Endothelial cell of umbilical vein (primary cell): Measurements from ENCODE around the gene TK2. TPM values are rescaled to one million over a fixed set of nuclear protein-coding genes. Genes with fewer than 3 reads are reported as not detected.

Source experiments
- BruUV-seq: library from RNA; stranded (reverse); fragments of 400-500 nt; replicated peaks from 2 replicates; lab custom pipeline; 2021; lab: Mats Ljungman, UMichigan
- CTCF ChIA-PET: fragments of 300-600, 350-600 bp; sonication (Branson Sonifier 250); formaldehyde crosslinking; loops from one replicate; lab custom pipeline; 2021; ENCODE audit warnings: antibody characterized with exemption, inconsistent platforms; lab: Charles Lee
- POLR2A ChIA-PET: fragments of 300-600, 350-600 bp; sonication (Branson Sonifier 250); formaldehyde crosslinking; loops from one replicate; lab custom pipeline; 2021; ENCODE audit warnings: antibody characterized with exemption, inconsistent platforms; lab: Charles Lee
- DNase-seq: peaks from one replicate; pipeline ENCODE4 v3.0.0-alpha.2; 2011; ENCODE audit warnings: low read depth, low spot score
- FAIRE-seq: peaks from 2 replicates; lab custom pipeline; 2011; peaks lifted over from hg19 to GRCh38; lab: Jason Lieb, UNC
- H2AFZ ChIP-seq: 2 replicates; pipeline ENCODE4 v1.6.0; 2012; ENCODE audit warnings: low read depth, low read length, control low read depth, inconsistent platforms
- H3K27ac ChIP-seq: 2 replicates; pipeline ENCODE4 v1.5.1; 2011; ENCODE audit warnings: low read depth, mild to moderate bottlenecking, control low read depth, low read length, moderate library complexity; ENCODE audit not compliant: insufficient read depth
- H3K27me3 ChIP-seq, 2 experiments: 2 replicates each; pipeline versions ENCODE4 v1.6.0 to v1.6.1; 2011; ENCODE audit warnings: low read length in 2 of 2, mixed read lengths in 1 of 2; ENCODE audit not compliant: control insufficient read depth in 2 of 2, insufficient read depth in 2 of 2
- H3K36me3 ChIP-seq, 2 experiments: 2 replicates in 1 of 2; 3 replicates in 1 of 2; pipeline ENCODE4 v1.5.1; 2011; ENCODE audit warnings: low read length in 2 of 2, mild to moderate bottlenecking in 1 of 2, moderate library complexity in 1 of 2; ENCODE audit not compliant: control insufficient read depth in 2 of 2, insufficient read depth in 2 of 2; ENCODE audit errors: extremely low read depth in 1 of 2
- H3K4me1 ChIP-seq: 3 replicates; pipeline ENCODE4 v1.5.1; 2011; ENCODE audit warnings: mild to moderate bottlenecking, low read length; ENCODE audit not compliant: control insufficient read depth, insufficient read depth; ENCODE audit errors: extremely low read depth
- H3K4me2 ChIP-seq: 2 replicates; pipeline ENCODE4 v1.6.1; 2011; ENCODE audit warnings: low read length, control low read depth, mixed read lengths; ENCODE audit not compliant: insufficient read depth
- H3K4me3 ChIP-seq, 3 experiments: fragments of 200-600 bp in 1 of 3; sonication (generic), shearing (Covaris generic) in 1 of 3; replicated peaks in 1 of 3; 2 replicates each; pipeline ENCODE4 v1.5.1; 2011 to 2016; ENCODE audit warnings: control low read depth in 3 of 3, low read length in 3 of 3, mild to moderate bottlenecking in 2 of 3, inconsistent platforms in 1 of 3, low read depth in 1 of 3, moderate library complexity in 1 of 3; ENCODE audit not compliant: insufficient read depth in 1 of 3
- H3K79me2 ChIP-seq: 2 replicates; pipeline ENCODE4 v1.6.0; 2012; ENCODE audit warnings: low read length, inconsistent platforms; ENCODE audit not compliant: control insufficient read depth, insufficient read depth
- H3K9ac ChIP-seq: replicated peaks from 2 replicates; pipeline ENCODE3; 2011; ENCODE audit warnings: low read length, control low read depth; ENCODE audit not compliant: insufficient read depth; ENCODE audit errors: extremely low read depth
- H3K9me1 ChIP-seq: replicated peaks from 3 replicates; pipeline ENCODE4 v1.6.0; 2011; ENCODE audit warnings: mild to moderate bottlenecking, low read length; ENCODE audit not compliant: control insufficient read depth, insufficient read depth; ENCODE audit errors: extremely low read depth
- H3K9me3 ChIP-seq: replicated peaks from 2 replicates; pipeline ENCODE4 v1.5.1; 2012; ENCODE audit warnings: low read length, inconsistent platforms; ENCODE audit not compliant: control insufficient read depth, insufficient read depth
- H4K20me1 ChIP-seq: replicated peaks from 2 replicates; pipeline ENCODE3; 2011; ENCODE audit warnings: mild to moderate bottlenecking, low read length; ENCODE audit not compliant: control insufficient read depth, insufficient read depth; ENCODE audit errors: extremely low read depth
- EZH2 ChIP-seq: IDR thresholded peaks from 2 replicates; pipeline ENCODE4 v1.6.1; 2012; ENCODE audit warnings: borderline replicate concordance, low read depth, mild to moderate bottlenecking, moderate library complexity, low read length, inconsistent platforms; ENCODE audit not compliant: severe bottlenecking
- FOS ChIP-seq: IDR thresholded peaks from 2 replicates; pipeline ENCODE4 v1.6.1; 2011; ENCODE audit warnings: mild to moderate bottlenecking, low read length, moderate library complexity, borderline replicate concordance; ENCODE audit not compliant: insufficient read depth
- GATA2 ChIP-seq: IDR thresholded peaks from 2 replicates; pipeline ENCODE4 v1.7.0; 2011; ENCODE audit warnings: low read depth, mild to moderate bottlenecking, moderate library complexity, mixed read lengths, low read length; ENCODE audit not compliant: insufficient read length, insufficient read depth
- JUN ChIP-seq: IDR thresholded peaks from 2 replicates; pipeline ENCODE4 v1.6.1; 2011; ENCODE audit warnings: borderline replicate concordance, low read depth; ENCODE audit not compliant: insufficient read length, insufficient read depth
- MYC ChIP-seq: IDR thresholded peaks from one replicate; pipeline ENCODE4 v1.6.1; 2011; ENCODE audit warnings: mild to moderate bottlenecking, low read depth, low read length
- POLR2A ChIP-seq: IDR thresholded peaks from 2 replicates; pipeline ENCODE4 v1.6.1; 2012; ENCODE audit warnings: low read depth, mild to moderate bottlenecking, control low read depth, low read length
- POLR2AphosphoS5 ChIP-seq: IDR thresholded peaks from 2 replicates; pipeline ENCODE4 v1.6.1; 2012; ENCODE audit warnings: low read depth, mild to moderate bottlenecking, control low read depth, low read length, moderate library complexity; ENCODE audit not compliant: insufficient read depth
- dilution Hi-C: fragments of 300-500 bp; cut with MboI; formaldehyde crosslinking; loops from one replicate; pipeline ENCODE4 v1.15.0; 2019; ENCODE audit warnings: low sequenced_read_pairs; ENCODE audit not compliant: extremely low pct_ligation_motif_present
- intact Hi-C: fragments of 100-400 bp; cut with micrococcal nuclease; formaldehyde crosslinking; loops from one replicate; pipeline ENCODE4 v1.10.0; 2022
- polyA plus RNA-seq, 4 experiments: library from polyadenylated mRNA; depleted of rRNA in 3 of 4; stranded (reverse) in 3 of 4; unstranded in 1 of 4; fragments of >200 nt; gene quantifications; 2 replicates each; pipeline versions ENCODE4 v1.2.1 to v1.2.3, GENCODE V29; 2011 to 2012; ENCODE audit warnings: missing spikeins in 1 of 4
- total RNA-seq: library from RNA; stranded (reverse); gene quantifications from 2 replicates; pipeline ENCODE4 v1.2.3, GENCODE V29; 2021
- TF ChIP-seq, protein P1 (sequence below): IDR thresholded peaks from 2 replicates; pipeline ENCODE4 v1.6.1; 2011; ENCODE audit not compliant: insufficient read depth, insufficient read length
- TF ChIP-seq, protein P2 (sequence below), 2 donors: IDR thresholded peaks; 1 replicate in 1 of 2; 2 replicates in 1 of 2; pipeline ENCODE4 v1.5.1; 2011; ENCODE audit warnings: low read length in 2 of 2, mild to moderate bottlenecking in 2 of 2, moderate library complexity in 2 of 2, control low read depth in 1 of 2, inconsistent platforms in 1 of 2, low read depth in 1 of 2; ENCODE audit not compliant: insufficient read depth in 1 of 2; ENCODE audit errors: extremely low read depth in 1 of 2

The TK2 gene
- total and polyA plus RNA-seq, 2 donors (not counting 3 experiments of a cell fraction or from before 2014, with no cell fraction given) = 12.1 to 25.2 TPM

DNA sequence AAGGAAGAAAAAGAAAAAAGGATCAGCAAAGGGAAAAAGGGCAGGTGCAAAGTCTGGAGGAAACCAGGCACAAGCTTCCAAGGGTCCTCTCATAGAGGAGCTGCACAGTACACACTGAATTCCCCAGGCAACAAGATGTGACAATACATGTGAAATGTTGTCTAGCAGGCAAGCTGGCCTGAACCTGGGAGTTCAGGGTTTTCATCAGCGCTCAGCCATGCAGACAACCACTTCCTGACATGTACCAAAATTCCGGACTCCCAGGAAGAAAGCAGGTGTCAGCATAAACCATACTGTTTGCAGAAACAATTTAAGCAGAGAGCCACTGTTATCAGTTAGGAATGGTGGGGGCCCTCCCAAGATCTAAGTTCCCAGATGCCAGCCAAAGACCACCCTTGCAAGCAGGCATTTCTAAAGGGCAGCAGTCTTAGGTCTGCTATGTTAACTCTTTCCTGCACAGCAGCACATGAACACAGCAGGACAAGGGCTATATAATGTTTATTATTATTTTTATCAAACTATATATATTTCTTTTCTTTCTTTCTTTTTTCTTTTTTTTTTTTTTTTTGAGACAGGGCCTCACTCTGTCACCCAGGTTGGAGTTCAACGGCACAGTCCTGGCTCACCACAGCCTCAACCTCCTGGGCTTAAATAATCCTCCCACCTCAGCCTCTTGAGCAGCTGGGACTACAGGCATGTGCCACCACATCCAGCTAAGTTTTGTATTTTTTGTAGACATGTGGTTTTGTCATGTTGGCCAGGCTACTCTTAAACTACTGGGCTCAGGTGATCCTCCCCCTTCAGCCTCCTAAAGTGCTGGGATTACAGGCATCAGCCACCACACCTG, 10.1 kb downstream of the TK2 start:
- no peak for TF ChIP-seq JUN
- TF ChIP-seq, protein P1, sequence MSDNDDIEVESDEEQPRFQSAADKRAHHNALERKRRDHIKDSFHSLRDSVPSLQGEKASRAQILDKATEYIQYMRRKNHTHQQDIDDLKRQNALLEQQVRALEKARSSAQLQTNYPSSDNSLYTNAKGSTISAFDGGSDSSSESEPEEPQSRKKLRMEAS = no peak
- TF ChIP-seq FOS = no peak
- no peak for TF ChIP-seq EZH2
- no peak for TF ChIP-seq GATA2
- no peak for TF ChIP-seq MYC
- no peaks in the 10 kb centered on the region for H3K27me3 ChIP-seq
- DNase-seq (no peak), FAIRE-seq (no peak)
- no peaks in the 10 kb centered on the region for H3K9me1 ChIP-seq
- H3K36me3 ChIP-seq = peaks cover 0 to 10% of the 10 kb centered on the region in 2 experiments
- BruUV-seq = no TSS peak
- H3K4me2 ChIP-seq = no peak overlapping the region
- ChIA-PET POLR2A (no interaction called here), CTCF (no interaction called here)
- no peaks in the 10 kb centered on the region for H3K79me2 ChIP-seq
- no peak overlapping the region for H3K27ac ChIP-seq
- H3K9me3 ChIP-seq = no peaks in the 10 kb centered on the region
- H2AFZ ChIP-seq = no peak overlapping the region
- H3K4me1 ChIP-seq = no peaks in the 10 kb centered on the region
- dilution Hi-C loops = no loop called here
- no peaks in the 10 kb centered on the region for H4K20me1 ChIP-seq
- intact Hi-C loops = no loop called here
- H3K9ac ChIP-seq = no peak overlapping the region
- no peak overlapping the region for H3K4me3 ChIP-seq

DNA sequence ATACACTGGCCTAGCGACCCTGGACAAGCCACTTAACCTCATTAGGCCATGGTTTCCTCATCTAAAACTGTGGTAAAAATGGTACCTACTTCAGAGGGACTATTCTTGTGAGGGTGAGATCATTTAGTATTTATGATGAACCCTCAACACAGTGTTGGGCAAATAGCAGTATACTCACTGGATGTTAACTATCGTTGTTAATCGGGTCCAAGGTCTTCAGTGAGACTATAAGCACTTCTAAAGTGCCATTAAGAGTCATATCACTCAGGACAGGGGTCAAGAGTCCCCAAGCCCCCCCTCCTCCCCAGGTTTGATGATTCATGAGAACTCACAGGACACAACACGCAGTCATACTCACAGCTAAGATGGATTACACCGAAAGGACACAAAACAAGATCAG, 11.0 kb downstream of the TK2 start:
- H3K36me3 ChIP-seq = peaks cover 0 to 10% of the 10 kb centered on the region in 2 experiments
- TF ChIP-seq POLR2A (no peak), POLR2AphosphoS5 (no peak), GATA2 (no peak), JUN (no peak), MYC (no peak), EZH2 (no peak), FOS (no peak)
- TF ChIP-seq, protein P2, sequence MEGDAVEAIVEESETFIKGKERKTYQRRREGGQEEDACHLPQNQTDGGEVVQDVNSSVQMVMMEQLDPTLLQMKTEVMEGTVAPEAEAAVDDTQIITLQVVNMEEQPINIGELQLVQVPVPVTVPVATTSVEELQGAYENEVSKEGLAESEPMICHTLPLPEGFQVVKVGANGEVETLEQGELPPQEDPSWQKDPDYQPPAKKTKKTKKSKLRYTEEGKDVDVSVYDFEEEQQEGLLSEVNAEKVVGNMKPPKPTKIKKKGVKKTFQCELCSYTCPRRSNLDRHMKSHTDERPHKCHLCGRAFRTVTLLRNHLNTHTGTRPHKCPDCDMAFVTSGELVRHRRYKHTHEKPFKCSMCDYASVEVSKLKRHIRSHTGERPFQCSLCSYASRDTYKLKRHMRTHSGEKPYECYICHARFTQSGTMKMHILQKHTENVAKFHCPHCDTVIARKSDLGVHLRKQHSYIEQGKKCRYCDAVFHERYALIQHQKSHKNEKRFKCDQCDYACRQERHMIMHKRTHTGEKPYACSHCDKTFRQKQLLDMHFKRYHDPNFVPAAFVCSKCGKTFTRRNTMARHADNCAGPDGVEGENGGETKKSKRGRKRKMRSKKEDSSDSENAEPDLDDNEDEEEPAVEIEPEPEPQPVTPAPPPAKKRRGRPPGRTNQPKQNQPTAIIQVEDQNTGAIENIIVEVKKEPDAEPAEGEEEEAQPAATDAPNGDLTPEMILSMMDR (IDR thresholded peaks at IDR 0.05; ENCODE audit: extremely low read depth in 1 of 2, insufficient read depth in 1 of 2, low read depth in 1 of 2, low read length in 2 of 2) = no peak
- TF ChIP-seq, protein P1 = no peak
- no peaks in the 10 kb centered on the region for H4K20me1 ChIP-seq
- H3K9me3 ChIP-seq = no peaks in the 10 kb centered on the region
- no peak overlapping the region for H3K4me2 ChIP-seq
- H2AFZ ChIP-seq = no peak overlapping the region
- no TSS peak for BruUV-seq
- H3K4me1 ChIP-seq = no peaks in the 10 kb centered on the region
- FAIRE-seq = no peak
- H3K27me3 ChIP-seq = no peaks in the 10 kb centered on the region
- no peaks in the 10 kb centered on the region for H3K79me2 ChIP-seq
- H3K27ac ChIP-seq = no peak overlapping the region
- POLR2A ChIA-PET = no interaction called here
- dilution Hi-C loops = no loop called here
- no peak overlapping the region for H3K9ac ChIP-seq
- intact Hi-C loops = no loop called here
- no peak for DNase-seq
- no peak overlapping the region for H3K4me3 ChIP-seq
- no peaks in the 10 kb centered on the region for H3K9me1 ChIP-seq
- CTCF ChIA-PET = no interaction called here
